ENCODE measurements around the gene TEPSIN.

Gene TEPSIN

GRCh38 chr17:81270279-81270678 lies 31.4 kb upstream of the TEPSIN start:
- no peak for DNase-seq (ENCODE audit: low spot score)

GRCh38 chr17:81267390-81268067 lies 28.7 kb upstream of the TEPSIN start:
- DNase-seq (ENCODE audit: low spot score): no peak

GRCh38 chr17:81265576-81265975 lies 26.7 kb upstream of the TEPSIN start:
- DNase-seq (ENCODE audit: low spot score): no peak

- DNase-seq (ENCODE audit: low spot score): no peak
Measured at GRCh38 chr17:81264640-81265039, 25.8 kb upstream of the TEPSIN start.

GRCh38 chr17:81263371-81264181 lies 24.7 kb upstream of the TEPSIN start:
- DNase-seq (ENCODE audit: low spot score): no peak

GRCh38 chr17:81261582-81262336 lies 22.9 kb upstream of the TEPSIN start:
- DNase-seq (ENCODE audit: low spot score): no peak

GRCh38 chr17:81261096-81261495 lies 22.2 kb upstream of the TEPSIN start:
- DNase-seq (ENCODE audit: low spot score): no peak

- DNase-seq (ENCODE audit: low spot score): no peak
Measured at GRCh38 chr17:81260641-81261040, 21.8 kb upstream of the TEPSIN start.

- DNase-seq (ENCODE audit: low spot score): no peak
Measured at GRCh38 chr17:81260171-81260570, 21.3 kb upstream of the TEPSIN start.

GRCh38 chr17:81259058-81259605 lies 20.3 kb upstream of the TEPSIN start:
- DNase-seq (ENCODE audit: low spot score): no peak

GRCh38 chr17:81258292-81258691 lies 19.4 kb upstream of the TEPSIN start:
- DNase-seq (ENCODE audit: low spot score): no peak

- no peak for DNase-seq (ENCODE audit: low spot score)
Measured at GRCh38 chr17:81257533-81257932, 18.7 kb upstream of the TEPSIN start.

GRCh38 chr17:81256616-81257015 lies 17.8 kb upstream of the TEPSIN start:
- no peak for DNase-seq (ENCODE audit: low spot score)

- DNase-seq (ENCODE audit: low spot score): no peak
Measured at GRCh38 chr17:81254955-81255717, 16.3 kb upstream of the TEPSIN start.

- peak; percentile 59 for DNase-seq (ENCODE audit: low spot score)
Measured at GRCh38 chr17:81253358-81254131, 14.7 kb upstream of the TEPSIN start.

GRCh38 chr17:81252987-81253329 lies 14.1 kb upstream of the TEPSIN start:
- no peak for DNase-seq (ENCODE audit: low spot score)

- no peak for DNase-seq (ENCODE audit: low spot score)
Measured at GRCh38 chr17:81252326-81252986, 13.6 kb upstream of the TEPSIN start.

GRCh38 chr17:81251709-81252301 lies 12.9 kb upstream of the TEPSIN start:
- no peak for DNase-seq (ENCODE audit: low spot score)

GRCh38 chr17:81251094-81251708 lies 12.3 kb upstream of the TEPSIN start:
- DNase-seq (ENCODE audit: low spot score): no peak
